Renal pelvis (tissue), 12 donors: ENCODE data around the gene FAM149B1. TPM values are rescaled to one million over a fixed set of nuclear protein-coding genes. Genes with fewer than 3 reads are reported as not detected.
"Not testable (repeated sequence)": the region's sequence is repeated elsewhere in the genome, so short reads cannot be mapped to it uniquely, and the experiment has no call there.

Source experiments
- DNase-seq: peaks from one replicate; pipeline ENCODE4 v3.0.0-alpha.2; 2013
- long read RNA-seq, 16 experiments: transcript quantifications; one replicate each; lab custom pipeline, GENCODE V29; 2026
- polyA plus RNA-seq, 3 donors: library from polyadenylated mRNA; unstranded; fragments of 120-200 nt; gene quantifications; one replicate each; pipeline ENCODE4 v1.2.1, GENCODE V29; 2013; ENCODE audit not compliant: insufficient read length in 3 of 3

FAM149B1 gene
- 10 to 100 TPM; 34.5 to 59.1 (median 51.8) TPM for polyA plus RNA-seq
- long read RNA-seq, donor 1, partial matches to known transcripts = 0 of 2 reads
- long read RNA-seq, donor 1, other reads (novel, unspliced or antisense) = 0 of 2 reads
- long read RNA-seq, donor 2, partial matches to known transcripts = 107 of 109 reads
- long read RNA-seq, donor 2, other reads (novel, unspliced or antisense) = 0 of 109 reads
- long read RNA-seq, donor 3, partial matches to known transcripts = 83 of 84 reads
- long read RNA-seq, donor 3, other reads (novel, unspliced or antisense) = 0 of 84 reads
- long read RNA-seq, donor 4, partial matches to known transcripts = 36 of 83 reads
- long read RNA-seq, donor 4, other reads (novel, unspliced or antisense) = 44 of 83 reads
- long read RNA-seq, donor 5, partial matches to known transcripts = 49 of 50 reads
- long read RNA-seq, donor 5, other reads (novel, unspliced or antisense) = 0 of 50 reads
- long read RNA-seq, donor 6, partial matches to known transcripts = 61 of 190 reads
- long read RNA-seq, donor 6, other reads (novel, unspliced or antisense) = 127 of 190 reads
- long read RNA-seq, donor 7, partial matches to known transcripts = 0 of 2 reads
- long read RNA-seq, donor 7, other reads (novel, unspliced or antisense) = 0 of 2 reads
- long read RNA-seq, donor 8, partial matches to known transcripts = 0 of 3 reads
- long read RNA-seq, donor 8, other reads (novel, unspliced or antisense) = 0 of 3 reads
- long read RNA-seq, donor 9, partial matches to known transcripts = 62 of 135 reads
- long read RNA-seq, donor 9, other reads (novel, unspliced or antisense) = 71 of 135 reads
- long read RNA-seq, donor 10, full-length matches to known transcripts = 5 of 95 reads
- long read RNA-seq, donor 10, partial matches to known transcripts = 40 of 95 reads
- long read RNA-seq, donor 10, other reads (novel, unspliced or antisense) = 50 of 95 reads
- long read RNA-seq, donor 11 = 0 reads
- long read RNA-seq, donor 12, full-length matches to known transcripts = 7 of 316 reads
- long read RNA-seq, donor 12, partial matches to known transcripts = 250 of 316 reads
- long read RNA-seq, donor 12, other reads (novel, unspliced or antisense) = 59 of 316 reads
- long read RNA-seq, donor 13, partial matches to known transcripts = 0 of 4 reads
- long read RNA-seq, donor 13, other reads (novel, unspliced or antisense) = 0 of 4 reads
- long read RNA-seq, donor 14 = 0 reads
- long read RNA-seq, donor 15, partial matches to known transcripts = 117 of 429 reads
- long read RNA-seq, donor 15, other reads (novel, unspliced or antisense) = 309 of 429 reads
- long read RNA-seq, donor 16, partial matches to known transcripts = 160 of 253 reads
- long read RNA-seq, donor 16, other reads (novel, unspliced or antisense) = 90 of 253 reads

GRCh38 chr10:73167783-73168464 lies at the start of gene FAM149B1, which contains the start of gene ECD:
TSS of gene FAM149B1 (plus strand) at chr10:73168119. CDS start at chr10:73168340, 221 bp downstream.
TSS of gene ECD (minus strand) at chr10:73168008. CDS start at chr10:73163937, 4,071 bp downstream.
- DNase-seq = peak; percentile 97

- no peak for DNase-seq
Observed at GRCh38 chr10:73119457-73119856, 48.5 kb upstream of the FAM149B1 start.

GRCh38 chr10:73119952-73120351 lies 48.0 kb upstream of the FAM149B1 start:
- DNase-seq = no peak

GRCh38 chr10:73126343-73126742 lies 41.6 kb upstream of the FAM149B1 start:
- DNase-seq = no peak

- no peak for DNase-seq
Observed at GRCh38 chr10:73131301-73131700, 36.6 kb upstream of the FAM149B1 start.

GRCh38 chr10:73131913-73132686 lies 35.8 kb upstream of the FAM149B1 start:
- no peak for DNase-seq

GRCh38 chr10:73134727-73135126 lies 33.2 kb upstream of the FAM149B1 start:
- no peak for DNase-seq

- DNase-seq = no peak
Observed at GRCh38 chr10:73136627-73137026, 31.3 kb upstream of the FAM149B1 start.

GRCh38 chr10:73139251-73139650 lies 28.7 kb upstream of the FAM149B1 start:
- no peak for DNase-seq

GRCh38 chr10:73141603-73142002 lies 26.3 kb upstream of the FAM149B1 start:
- DNase-seq = no peak

- not testable (repeated sequence) for DNase-seq
Observed at GRCh38 chr10:73150633-73151413, 17.1 kb upstream of the FAM149B1 start.

- DNase-seq = no peak
Observed at GRCh38 chr10:73152009-73152408, 15.9 kb upstream of the FAM149B1 start.

GRCh38 chr10:73156054-73156453 lies 11.9 kb upstream of the FAM149B1 start:
- DNase-seq = no peak

GRCh38 chr10:73159038-73159648 lies 8.8 kb upstream of the FAM149B1 start:
- DNase-seq = peak; percentile 44

- no peak for DNase-seq
Observed at GRCh38 chr10:73161079-73161478, 6.8 kb upstream of the FAM149B1 start.

- no peak for DNase-seq
Observed at GRCh38 chr10:73161662-73162061, 6.3 kb upstream of the FAM149B1 start.

GRCh38 chr10:73163096-73163495 lies 4.8 kb upstream of the FAM149B1 start:
- DNase-seq = no peak

- DNase-seq = no peak
Observed at GRCh38 chr10:73166972-73167371, 947 bp upstream of the FAM149B1 start.

GRCh38 chr10:73167458-73167782 lies 499 bp upstream of the FAM149B1 start:
- no peak for DNase-seq
